Tongue (tissue), 2 donors: ENCODE data around the gene AQP2. TPM values are rescaled to one million over a fixed set of nuclear protein-coding genes. Genes with fewer than 3 reads are reported as not detected.
A peak's percentile ranks its signal among the peaks of the same experiment; 100 is the strongest.

Source experiments
- DNase-seq: peaks from one replicate; pipeline ENCODE4 v3.0.0-alpha.2; 2015
- total RNA-seq: library from RNA; depleted of rRNA; stranded (reverse); fragments of >200 nt; gene quantifications from one replicate; pipeline ENCODE4 v1.2.3, GENCODE V29; 2014

The AQP2 gene
- total RNA-seq, 1 donor from 2014 or later = not detected

DNA sequence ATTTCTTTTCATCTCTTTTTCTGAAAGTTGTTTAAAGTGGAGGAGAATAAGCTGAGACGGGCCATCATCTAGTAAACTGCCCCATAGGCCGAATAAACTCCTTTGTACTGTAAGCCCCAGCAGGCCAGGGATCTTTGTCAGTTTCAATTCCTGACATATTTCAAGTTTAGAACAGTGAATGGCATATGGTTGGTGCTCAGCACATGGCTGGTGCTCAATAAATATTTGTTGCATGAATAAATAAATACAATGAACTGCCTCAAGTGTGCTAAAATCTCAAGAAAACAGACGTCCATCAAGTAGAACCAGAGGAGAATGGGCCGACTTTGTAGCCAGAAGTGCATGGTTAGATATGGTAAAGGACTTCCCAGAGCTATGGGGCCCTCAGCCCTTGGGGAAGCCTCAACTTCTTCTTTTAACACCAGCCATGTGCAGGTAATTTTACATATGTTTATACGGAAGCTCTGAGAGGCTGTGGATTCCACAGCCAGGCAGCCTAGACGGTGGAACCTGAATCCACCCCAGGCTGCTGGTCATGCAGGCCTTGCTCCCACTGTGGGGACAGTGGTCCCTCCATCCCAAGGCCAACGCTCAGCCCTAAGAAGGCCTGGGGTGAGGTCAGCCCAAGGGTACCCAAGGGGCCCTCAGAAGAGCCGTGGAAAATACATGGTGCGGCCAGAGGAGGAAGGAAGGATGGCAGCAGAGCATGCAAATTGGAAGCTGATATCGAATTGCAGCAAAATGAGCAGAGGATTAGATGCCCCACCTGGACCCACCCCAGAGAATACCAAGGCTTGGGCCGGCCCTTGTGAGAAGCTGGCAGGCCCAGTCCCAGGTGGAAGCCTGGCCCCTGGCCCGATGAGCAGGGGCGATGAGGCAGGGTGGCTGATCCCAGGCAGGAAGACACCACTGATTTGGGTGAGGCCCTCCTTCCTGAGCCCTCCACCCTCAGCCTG lies 8.7 kb upstream of the AQP2 start:
- no peak for DNase-seq

DNA sequence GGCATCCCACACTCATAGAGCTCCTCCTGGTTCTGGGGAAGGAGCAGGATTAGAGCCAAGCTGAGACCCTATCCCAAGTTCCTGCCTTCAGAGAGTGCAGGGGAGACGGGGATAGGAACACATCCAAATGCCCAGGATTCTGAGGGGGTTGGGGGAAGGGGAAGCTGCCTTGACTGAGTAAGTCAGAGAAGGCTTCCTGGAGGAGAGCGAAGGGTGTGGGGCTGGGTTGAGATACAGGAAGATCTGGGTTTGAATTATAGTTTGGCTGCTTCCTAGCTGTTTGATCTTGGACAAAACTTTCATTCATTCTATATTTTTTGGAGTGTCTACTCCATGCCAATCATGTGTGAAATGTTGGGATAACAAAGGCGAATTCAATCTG lies 8.0 kb upstream of the AQP2 start:
- no peak for DNase-seq

DNA sequence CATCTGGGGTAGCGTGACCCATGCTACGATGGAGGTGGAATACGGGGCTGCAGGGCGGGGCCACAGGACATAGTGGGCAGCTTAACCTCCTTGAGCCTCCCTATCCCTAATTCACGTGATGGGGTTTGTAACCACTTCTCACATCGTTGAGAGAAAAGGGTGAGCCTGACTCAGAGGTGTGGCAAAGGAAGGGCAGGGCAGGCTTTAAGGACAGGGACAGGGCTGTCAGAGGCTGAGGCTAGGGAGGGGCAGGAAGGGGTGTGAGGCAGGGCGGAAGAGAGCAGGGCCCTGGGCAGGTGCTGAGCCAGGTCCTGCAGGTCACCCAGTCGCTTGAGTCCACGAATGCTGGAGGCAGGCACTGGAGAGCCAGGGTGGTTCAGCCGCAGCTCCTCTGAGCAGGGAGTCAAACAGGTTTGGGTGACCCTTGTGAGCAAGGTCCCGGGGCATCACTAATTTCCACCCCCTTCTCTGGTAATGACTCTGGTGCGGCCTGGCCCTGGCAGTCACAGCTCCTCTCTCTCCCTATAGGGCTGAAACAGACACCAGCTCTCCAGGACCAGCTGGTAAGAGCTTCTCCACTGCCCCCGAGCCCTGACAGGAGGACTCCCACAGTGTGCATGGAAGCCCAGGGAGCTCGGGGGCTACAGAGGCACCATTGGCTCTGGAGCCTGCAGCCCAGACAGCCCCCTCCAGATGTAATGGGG lies 7.5 kb upstream of the AQP2 start:
- DNase-seq = no peak

DNA sequence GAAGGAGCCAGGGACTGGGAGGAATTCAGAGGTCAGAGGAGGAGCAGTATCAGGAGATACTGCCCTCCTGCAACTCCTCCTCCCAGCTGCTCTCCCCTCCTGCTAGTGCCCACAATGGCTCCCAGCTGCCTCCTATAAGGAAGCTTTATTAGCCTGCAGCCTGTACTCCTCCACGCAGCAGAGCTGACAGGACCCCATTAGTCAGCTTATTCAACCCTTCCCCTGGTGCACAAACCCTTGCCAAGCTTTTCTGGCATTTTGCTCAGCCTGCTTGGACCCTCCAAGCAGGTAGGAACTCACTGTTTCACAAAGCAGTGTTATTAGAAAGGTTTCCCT lies 6.9 kb upstream of the AQP2 start:
- no peak for DNase-seq

DNA sequence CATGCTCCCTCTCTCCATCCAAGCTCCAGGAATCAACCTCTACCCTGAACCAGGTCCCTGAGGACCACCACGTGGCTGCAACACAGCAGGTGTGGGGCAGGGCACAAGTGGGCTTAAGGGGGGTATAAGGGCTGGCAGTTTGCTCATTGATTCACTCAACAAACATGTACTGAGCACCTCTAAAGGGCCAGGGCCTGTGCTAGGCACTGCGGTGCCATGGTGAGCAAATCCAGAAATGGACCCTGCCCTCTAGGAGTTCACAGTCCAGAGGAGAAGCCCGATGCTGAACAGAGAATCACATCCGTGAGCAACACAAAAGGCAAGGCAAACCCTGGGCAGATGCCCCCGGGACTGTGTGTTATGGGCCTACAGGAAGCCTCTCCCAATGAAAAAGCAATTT lies 6.5 kb upstream of the AQP2 start:
- DNase-seq = no peak

DNA sequence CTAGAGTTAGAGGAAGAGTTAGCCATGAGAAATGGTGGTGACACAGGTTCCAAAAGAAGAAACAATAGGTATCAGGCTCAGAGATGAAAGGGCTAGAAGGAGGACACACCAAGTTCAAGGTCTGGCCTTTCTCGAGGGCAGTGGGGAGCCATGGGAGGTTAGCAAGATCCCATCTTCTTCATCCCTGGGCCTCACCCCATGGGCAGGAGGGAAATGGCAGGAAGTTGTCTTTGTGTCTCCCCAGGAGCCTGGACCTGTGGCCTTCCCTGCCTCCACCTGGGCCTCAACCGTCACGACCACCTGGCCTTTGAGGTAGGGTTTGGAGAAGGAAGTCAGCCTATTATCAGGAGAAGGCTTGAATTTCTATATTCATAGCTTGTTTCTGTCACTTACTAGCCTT lies 5.8 kb upstream of the AQP2 start:
- no peak for DNase-seq

GRCh38 chr12:49945394-49946080 lies 5.0 kb upstream of the AQP2 start:
- DNase-seq = peak; percentile 78

- no peak for DNase-seq
These were observed 4.5 kb upstream of the AQP2 start for GRCh38 chr12:49946086-49946485.

GRCh38 chr12:49946497-49946896 lies 4.0 kb upstream of the AQP2 start:
- DNase-seq = no peak

- DNase-seq = no peak
These were observed 2.8 kb upstream of the AQP2 start for GRCh38 chr12:49947593-49948226.

GRCh38 chr12:49948866-49949845 lies 1.4 kb upstream of the AQP2 start:
- DNase-seq = no peak

- DNase-seq = no peak
These were observed 671 bp upstream of the AQP2 start for GRCh38 chr12:49949866-49950265.

- DNase-seq = no peak
These were observed 1.1 kb downstream of the AQP2 start for GRCh38 chr12:49951411-49952240.

GRCh38 chr12:49952391-49953055 lies 2.0 kb downstream of the AQP2 start:
- no peak for DNase-seq

- DNase-seq = no peak
These were observed 2.6 kb downstream of the AQP2 start for GRCh38 chr12:49953151-49953550.

DNA sequence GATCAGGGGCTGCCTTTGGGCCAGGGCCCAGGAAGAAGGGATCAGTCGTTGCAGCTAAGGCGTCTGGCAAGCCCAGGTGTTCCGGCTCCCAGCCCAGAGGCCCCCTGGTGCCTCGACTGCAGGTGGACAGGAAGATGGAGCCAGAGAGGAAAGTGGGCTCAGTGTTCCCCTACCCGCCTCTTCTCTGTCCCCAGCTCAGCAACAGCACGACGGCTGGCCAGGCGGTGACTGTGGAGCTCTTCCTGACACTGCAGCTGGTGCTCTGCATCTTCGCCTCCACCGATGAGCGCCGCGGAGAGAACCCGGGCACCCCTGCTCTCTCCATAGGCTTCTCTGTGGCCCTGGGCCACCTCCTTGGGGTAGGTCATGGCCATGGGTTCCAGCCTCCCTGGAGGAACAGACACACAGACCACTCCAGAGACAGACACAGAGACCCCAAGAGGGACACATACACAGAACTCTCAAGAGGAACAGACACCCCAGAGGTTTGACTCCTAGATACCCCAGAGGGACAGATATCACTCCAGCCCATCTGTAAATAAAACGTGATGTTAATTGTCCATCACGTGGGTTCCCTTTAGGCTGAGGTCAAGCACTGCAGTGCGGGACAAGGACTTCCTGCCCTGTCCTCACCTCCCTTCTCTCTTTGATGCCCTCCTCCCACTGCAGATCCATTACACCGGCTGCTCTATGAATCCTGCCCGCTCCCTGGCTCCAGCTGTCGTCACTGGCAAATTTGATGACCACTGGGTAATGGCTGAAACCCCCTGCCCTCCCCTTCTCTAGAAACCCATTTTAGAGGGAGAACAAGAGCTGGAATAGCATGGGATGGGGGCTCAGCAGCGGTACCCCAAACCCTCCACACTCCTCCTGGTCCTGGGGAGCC lies 3.7 kb downstream of the AQP2 start:
- no peak for DNase-seq

GRCh38 chr12:49954863-49955830 lies 4.6 kb downstream of the AQP2 start:
- DNase-seq = no peak
